ENCODE measurements around the gene TENM3.

TENM3 gene

DNA sequence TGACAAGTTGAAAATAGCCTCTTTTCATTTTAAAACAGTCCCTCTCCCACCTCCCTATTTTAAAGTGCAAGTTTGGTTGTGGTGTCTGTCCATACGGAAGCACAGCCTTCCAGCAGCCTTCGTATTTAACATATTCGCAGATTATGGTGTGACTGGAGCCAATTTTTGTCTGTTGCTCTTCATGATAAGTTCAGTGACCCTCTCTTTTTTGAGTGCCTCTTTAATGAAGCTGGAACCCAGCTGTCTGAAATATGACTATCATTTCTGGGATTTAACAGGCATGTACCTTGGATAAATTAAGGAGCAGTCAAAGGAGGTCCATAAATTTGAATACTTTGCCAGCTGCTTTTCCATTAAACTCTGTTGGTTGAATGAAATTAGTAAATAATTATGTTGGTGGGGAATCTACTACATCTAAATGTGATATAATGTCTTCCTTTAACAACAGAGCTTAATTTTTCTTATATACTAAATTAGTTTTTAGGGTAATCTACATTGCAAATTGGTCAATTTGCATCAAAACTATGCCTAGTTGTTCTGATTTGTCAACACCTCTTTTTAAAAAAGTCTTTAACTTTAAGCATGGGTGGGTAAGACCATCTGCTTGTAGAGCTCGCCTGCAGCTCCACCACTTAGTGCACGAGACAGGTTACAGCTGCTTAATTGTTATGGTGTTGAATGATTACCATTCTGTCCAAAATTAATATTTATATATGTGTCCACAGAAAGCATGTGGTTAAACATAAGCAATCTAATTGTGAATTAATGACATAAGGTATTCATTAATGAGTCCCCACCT lies 457.4 kb downstream of the TENM3 start:
- no peak overlapping the region for H3K27ac ChIP-seq
- TF ChIP-seq, protein P1, sequence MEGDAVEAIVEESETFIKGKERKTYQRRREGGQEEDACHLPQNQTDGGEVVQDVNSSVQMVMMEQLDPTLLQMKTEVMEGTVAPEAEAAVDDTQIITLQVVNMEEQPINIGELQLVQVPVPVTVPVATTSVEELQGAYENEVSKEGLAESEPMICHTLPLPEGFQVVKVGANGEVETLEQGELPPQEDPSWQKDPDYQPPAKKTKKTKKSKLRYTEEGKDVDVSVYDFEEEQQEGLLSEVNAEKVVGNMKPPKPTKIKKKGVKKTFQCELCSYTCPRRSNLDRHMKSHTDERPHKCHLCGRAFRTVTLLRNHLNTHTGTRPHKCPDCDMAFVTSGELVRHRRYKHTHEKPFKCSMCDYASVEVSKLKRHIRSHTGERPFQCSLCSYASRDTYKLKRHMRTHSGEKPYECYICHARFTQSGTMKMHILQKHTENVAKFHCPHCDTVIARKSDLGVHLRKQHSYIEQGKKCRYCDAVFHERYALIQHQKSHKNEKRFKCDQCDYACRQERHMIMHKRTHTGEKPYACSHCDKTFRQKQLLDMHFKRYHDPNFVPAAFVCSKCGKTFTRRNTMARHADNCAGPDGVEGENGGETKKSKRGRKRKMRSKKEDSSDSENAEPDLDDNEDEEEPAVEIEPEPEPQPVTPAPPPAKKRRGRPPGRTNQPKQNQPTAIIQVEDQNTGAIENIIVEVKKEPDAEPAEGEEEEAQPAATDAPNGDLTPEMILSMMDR (conservative IDR thresholded peaks at IDR 0.05; ENCODE audit: low read depth) = no peak
- POLR2A ChIA-PET (ENCODE audit: low non-redundant PET) = no interaction called here
- CTCF ChIA-PET = interaction anchor here (0.7 kb wide), 1 partner anchor 1325 kb away, joined by 3 read pairs; no protein-coding TSS in a partner anchor
- no peak for DNase-seq (ENCODE audit: low spot score)

DNA sequence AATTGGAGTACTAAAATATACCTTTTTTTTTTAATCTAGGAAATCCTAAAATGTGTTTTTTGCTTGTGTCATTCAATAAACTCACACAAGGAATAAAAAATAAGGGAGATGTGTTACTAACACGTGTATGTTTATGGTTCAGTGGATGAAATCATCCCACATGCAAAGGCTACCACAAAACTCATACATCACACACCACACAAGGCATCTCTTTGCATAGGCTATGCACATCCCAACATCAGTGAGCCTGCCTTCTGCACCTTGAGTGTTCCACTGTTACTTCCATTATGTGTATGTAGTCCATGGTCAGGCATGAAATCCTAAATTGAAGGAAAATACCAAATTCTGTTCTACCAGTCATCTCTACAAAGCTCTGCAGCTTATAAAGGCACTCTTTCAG lies 460.9 kb downstream of the TENM3 start:
- CTCF ChIA-PET = no interaction called here

DNA sequence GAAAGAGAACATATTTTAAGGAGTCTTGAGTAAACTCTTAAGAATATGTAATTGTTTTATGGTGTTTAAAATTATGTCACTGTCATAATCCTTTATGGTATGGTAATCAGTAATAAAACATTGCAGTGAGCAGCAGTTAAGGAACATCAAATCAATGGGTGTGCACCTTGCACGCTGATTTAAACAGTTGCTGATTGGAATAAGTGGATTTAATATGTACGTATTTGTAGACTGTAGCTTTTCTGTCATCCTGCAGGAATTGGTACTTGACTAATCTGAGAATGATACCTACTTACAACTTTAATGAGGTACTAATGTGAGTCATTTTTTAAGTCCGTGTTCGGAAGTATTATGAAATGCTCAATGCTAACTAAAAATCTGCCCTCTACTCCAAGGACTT lies 461.7 kb downstream of the TENM3 start:
- ChIA-PET CTCF (no interaction called here), POLR2A (ENCODE audit: low non-redundant PET) (no interaction called here)
- H3K27ac ChIP-seq = no peak overlapping the region
- no peak for DNase-seq (ENCODE audit: low spot score)
- TF ChIP-seq, protein P1 (conservative IDR thresholded peaks at IDR 0.05; ENCODE audit: low read depth) = no peak

More for the DNA sequence above, 460.9 kb downstream of the TENM3 start:
- no peak overlapping the region for H3K27ac ChIP-seq
- POLR2A ChIA-PET (ENCODE audit: low non-redundant PET) = no interaction called here
- TF ChIP-seq, protein P1 (conservative IDR thresholded peaks at IDR 0.05; ENCODE audit: low read depth) = no peak
- no peak for DNase-seq (ENCODE audit: low spot score)

DNA sequence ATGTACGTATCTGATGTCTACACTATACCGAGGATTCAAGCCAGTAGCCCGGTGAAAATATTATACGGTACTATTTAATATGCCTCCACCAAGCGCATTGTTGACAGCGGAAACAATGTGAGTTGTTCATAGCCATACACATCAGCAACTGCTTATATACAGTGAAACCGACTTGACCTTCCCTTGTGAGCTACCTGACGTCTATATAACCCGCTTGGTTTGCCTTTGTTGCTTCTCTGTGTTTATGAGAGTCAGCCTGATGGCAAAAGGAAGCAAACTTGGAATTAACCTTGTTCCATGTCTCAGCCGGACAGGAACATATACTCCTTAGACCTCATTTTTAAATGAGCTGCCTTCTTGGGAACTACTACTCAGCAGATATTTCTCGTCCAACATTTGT lies 462.2 kb downstream of the TENM3 start:
- no peak overlapping the region for H3K27ac ChIP-seq
- POLR2A ChIA-PET (ENCODE audit: low non-redundant PET) = no interaction called here
- DNase-seq (ENCODE audit: low spot score) = no peak
- CTCF ChIA-PET = no interaction called here
- TF ChIP-seq, protein P1 (conservative IDR thresholded peaks at IDR 0.05; ENCODE audit: low read depth) = no peak

DNA sequence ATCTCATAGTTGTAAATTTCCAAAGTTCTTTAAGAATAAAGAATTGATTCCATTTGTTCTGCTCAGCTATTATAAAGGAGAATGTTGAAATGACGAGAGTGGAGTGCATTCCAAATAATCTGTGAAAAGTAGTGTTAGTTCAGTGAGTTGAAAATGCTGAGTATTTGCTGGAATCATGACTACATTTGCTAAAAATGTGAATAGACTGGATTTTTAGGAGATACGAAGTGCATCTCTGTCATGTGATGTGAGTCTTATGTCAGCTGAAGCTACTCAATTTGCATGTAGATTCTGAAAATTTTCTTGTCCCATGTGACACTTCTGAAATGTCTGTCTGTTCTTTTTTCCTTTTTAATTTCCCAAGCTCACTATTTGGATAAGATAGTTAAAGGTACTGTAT lies 468.0 kb downstream of the TENM3 start:
- ChIA-PET POLR2A (ENCODE audit: low non-redundant PET) (no interaction called here), CTCF (interaction anchor here (0.7 kb wide), 1 partner anchor 673 kb away, joined by 3 read pairs; no protein-coding TSS in a partner anchor)
- no peak for DNase-seq (ENCODE audit: low spot score)
- no peak overlapping the region for H3K27ac ChIP-seq
- TF ChIP-seq, protein P1 (conservative IDR thresholded peaks at IDR 0.05; ENCODE audit: low read depth) = no peak

DNA sequence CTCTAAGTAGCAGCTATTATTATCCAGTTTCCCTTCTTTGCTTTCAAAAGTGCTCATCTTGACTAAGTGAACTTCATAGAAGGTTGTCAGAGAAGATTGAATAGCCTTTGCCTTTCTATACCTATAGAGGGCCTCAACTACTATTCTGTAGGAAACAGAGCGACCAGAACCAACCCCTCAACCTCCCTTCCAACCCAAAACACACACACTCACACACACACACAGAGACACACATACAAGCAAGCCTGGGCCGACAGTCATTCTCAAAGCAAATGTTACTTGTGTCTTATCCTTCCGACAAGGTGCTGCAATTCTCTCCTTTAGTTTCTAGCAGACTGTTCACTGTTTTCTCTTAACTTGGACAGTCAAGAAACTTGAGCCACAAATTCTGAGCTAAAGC lies 472.3 kb downstream of the TENM3 start:
- DNase-seq (ENCODE audit: low spot score) = no peak
- TF ChIP-seq, protein P1 (conservative IDR thresholded peaks at IDR 0.05; ENCODE audit: low read depth) = no peak
- ChIA-PET POLR2A (ENCODE audit: low non-redundant PET) (no interaction called here), CTCF (no interaction called here)
- H3K27ac ChIP-seq = no peak overlapping the region

Measured in RWPE1 (cell line).